Activated CD8-positive, alpha-beta memory T cell treated with anti-CD3 and anti-CD28 coated beads for 4 hours (primary cell): ENCODE results near the gene QPCTL.
A peak's percentile ranks its signal among the peaks of the same experiment; 100 is the strongest.
"Not testable (repeated sequence)": the region's sequence is repeated elsewhere in the genome, so short reads cannot be mapped to it uniquely, and the experiment has no call there.

Source experiments
- DNase-seq, 2 donors: peaks; one replicate each; pipeline ENCODE4 v3.0.0-alpha.2; 2020; ENCODE audit warnings: low read depth in 2 of 2

Gene QPCTL

GRCh38 chr19:45717131-45717982, 24.9 kb downstream of the QPCTL start:
- peak; percentile 94 to 97 for DNase-seq

- no peak for DNase-seq
Measured at GRCh38 chr19:45717983-45718650, 25.7 kb downstream of the QPCTL start.

GRCh38 chr19:45720065-45720464, 27.6 kb downstream of the QPCTL start:
- DNase-seq: not testable (repeated sequence)

- not testable (repeated sequence) for DNase-seq
Measured at GRCh38 chr19:45728683-45729082, 36.2 kb downstream of the QPCTL start.

- DNase-seq: no peak
Measured at GRCh38 chr19:45729800-45730290, 37.4 kb downstream of the QPCTL start.

GRCh38 chr19:45730368-45731288, 38.2 kb downstream of the QPCTL start, which contains the start of gene FBXO46:
TSS of gene FBXO46 (minus strand) at chr19:45730896. CDS start at chr19:45713495, 17,401 bp downstream.
- peak; percentile 85 to 86 for DNase-seq

- no peak for DNase-seq
Measured at GRCh38 chr19:45733160-45733810, 40.8 kb downstream of the QPCTL start, which contains the start of gene MEIOSIN. TSS of gene MEIOSIN (plus strand) at chr19:45733439. CDS start at chr19:45735377, 1,938 bp downstream.

- no peak for DNase-seq
Measured at GRCh38 chr19:45739498-45740439, 47.3 kb downstream of the QPCTL start.

- no peak for DNase-seq
Measured at GRCh38 chr19:45742969-45743368, 50.5 kb downstream of the QPCTL start.

- DNase-seq: no peak
Measured at GRCh38 chr19:45745606-45746005, 53.1 kb downstream of the QPCTL start.

GRCh38 chr19:45746866-45747265, 54.4 kb downstream of the QPCTL start:
- DNase-seq: no peak

- no peak for DNase-seq
Measured at GRCh38 chr19:45747513-45747912, 55.0 kb downstream of the QPCTL start.

- not testable (repeated sequence) for DNase-seq
Measured at GRCh38 chr19:45751483-45751882, 59.0 kb downstream of the QPCTL start.

- DNase-seq: no peak
Measured at GRCh38 chr19:45752639-45753038, 60.2 kb downstream of the QPCTL start.

- no peak for DNase-seq
Measured at GRCh38 chr19:45753548-45753947, 61.1 kb downstream of the QPCTL start.
